ENCODE measurements around the gene EFCAB3.

- TF ChIP-seq CTCF (IDR thresholded peaks at IDR 0.05; ENCODE audit: insufficient read depth, low read depth, low read length) (no peak), EZH2 (IDR thresholded peaks at IDR 0.05; ENCODE audit: insufficient read depth, low read length) (no peak)
Observed at GRCh38 chr17:62380253-62380652, at the start of gene EFCAB3.

All from astrocyte (in vitro differentiated cells and primary cell).